SK-N-SH (cell line): Measurements from ENCODE around the gene SAA4. TPM values are rescaled to one million over a fixed set of nuclear protein-coding genes. Genes with fewer than 3 reads are reported as not detected.

ENCODE experiments used
- CTCF ChIA-PET: fragments of 300-600, 350-600 bp; formaldehyde crosslinking; extraction: SDS; loops from one replicate; lab custom pipeline; 2021; lab: Yijun Ruan, JAX
- POLR2A ChIA-PET: fragments of 350-600 bp; sonication (Branson Sonifier 250); formaldehyde crosslinking; extraction: SDS; loops from one replicate; lab custom pipeline; 2020; ENCODE audit warnings: antibody characterized with exemption, inconsistent platforms; lab: Yijun Ruan, JAX
- DNase-seq: peaks from one replicate; pipeline ENCODE4 v3.0.0; 2012
- H2AFZ ChIP-seq: fragments of 200-600 bp; sonication (generic); 2 replicates; pipeline ENCODE4 v1.8.1; 2016; ENCODE audit warnings: antibody characterized with exemption, mild to moderate bottlenecking, low read depth
- H3F3A ChIP-seq: fragments of 200-600 bp; sonication (generic); replicated peaks from 2 replicates; pipeline ENCODE3; 2016; ENCODE audit warnings: antibody characterized with exemption, mild to moderate bottlenecking; ENCODE audit not compliant: insufficient read depth
- H3K27ac ChIP-seq, 2 experiments: fragments of 200-500 bp in 1 of 2; fragments of 200-600 bp in 1 of 2; sonication (Bioruptor generic) in 1 of 2; sonication (generic), shearing (Covaris generic) in 1 of 2; 2 replicates each; pipeline versions ENCODE4 v1.5.1 to v1.6.1; 2014 to 2016; ENCODE audit warnings: low read depth in 2 of 2, inconsistent platforms in 1 of 2, low read length in 1 of 2, mild to moderate bottlenecking in 1 of 2, mixed read lengths in 1 of 2
- H3K27me3 ChIP-seq: fragments of 200-600 bp; sonication (generic), shearing (Covaris generic); 2 replicates; pipeline ENCODE4 v1.6.1; 2016; ENCODE audit warnings: mixed run types; ENCODE audit not compliant: insufficient read depth
- H3K36me3 ChIP-seq, 2 experiments: fragments of 200-500 bp in 1 of 2; fragments of 200-600 bp in 1 of 2; sonication (Bioruptor generic) in 1 of 2; sonication (generic) in 1 of 2; replicated peaks in 1 of 2; 2 replicates each; pipeline versions ENCODE3 to v1.5.1; 2014 to 2016; ENCODE audit warnings: low read length in 1 of 2, mild to moderate bottlenecking in 1 of 2; ENCODE audit not compliant: insufficient read depth in 2 of 2, control insufficient read depth in 1 of 2
- H3K4me1 ChIP-seq, 2 experiments: fragments of 200-500 bp in 1 of 2; fragments of 200-600 bp in 1 of 2; sonication (Bioruptor generic) in 1 of 2; sonication (generic), shearing (Covaris generic) in 1 of 2; 2 replicates each; pipeline versions ENCODE4 v1.5.1 to v1.6.1; 2014 to 2016; ENCODE audit warnings: low read depth in 1 of 2, low read length in 1 of 2, mixed run types in 1 of 2; ENCODE audit not compliant: insufficient read depth in 2 of 2, control insufficient read depth in 1 of 2
- H3K4me2 ChIP-seq: fragments of 200-600 bp; sonication (generic), shearing (Covaris generic); 2 replicates; pipeline ENCODE4 v1.6.1; 2017; ENCODE audit warnings: mixed run types
- H3K4me3 ChIP-seq, 2 experiments: fragments of 200-500 bp in 1 of 2; fragments of 200-600 bp in 1 of 2; sonication (Bioruptor generic) in 1 of 2; sonication (generic), shearing (Covaris generic) in 1 of 2; 2 replicates each; pipeline versions ENCODE4 v1.5.1 to v1.8.1; 2014 to 2016; ENCODE audit warnings: low read depth in 2 of 2, inconsistent platforms in 1 of 2, low read length in 1 of 2, mild to moderate bottlenecking in 1 of 2, mixed read lengths in 1 of 2, moderate library complexity in 1 of 2
- H3K79me2 ChIP-seq: fragments of 200-600 bp; sonication (generic); 2 replicates; pipeline ENCODE4 v1.8.1; 2017; ENCODE audit warnings: mild to moderate bottlenecking; ENCODE audit not compliant: insufficient read depth
- H3K9ac ChIP-seq: fragments of 200-600 bp; sonication (generic); 2 replicates; pipeline ENCODE4 v1.6.1; 2017; ENCODE audit warnings: mixed run types
- H3K9me2 ChIP-seq: fragments of 200-600 bp; sonication (generic); 2 replicates; pipeline ENCODE4 v1.6.1; 2017; ENCODE audit warnings: mixed run types
- H3K9me3 ChIP-seq: fragments of 200-600 bp; sonication (generic); 2 replicates; pipeline ENCODE4 v1.6.1; 2017; ENCODE audit warnings: mixed run types, mild to moderate bottlenecking, moderate library complexity
- H4K20me1 ChIP-seq: fragments of 200-600 bp; sonication (generic); 2 replicates; pipeline ENCODE4 v1.6.1; 2017; ENCODE audit warnings: mild to moderate bottlenecking, mixed run types; ENCODE audit not compliant: insufficient read depth
- CHD2 ChIP-seq: fragments of 150-350 bp; IDR thresholded peaks from 2 replicates; pipeline ENCODE4 v1.6.1; 2018; ENCODE audit warnings: low read length; ENCODE audit not compliant: partially characterized antibody
- ELF1 ChIP-seq: IDR thresholded peaks from 2 replicates; pipeline ENCODE4 v1.4.0; 2012
- EP300 ChIP-seq, 2 experiments: IDR thresholded peaks; 2 replicates each; pipeline versions ENCODE4 v1.4.0 to v1.6.1; 2012; ENCODE audit warnings: borderline replicate concordance in 1 of 2, low read depth in 1 of 2, low read length in 1 of 2
- EZH2phosphoT487 ChIP-seq: fragments of 200-600 bp; sonication (generic); IDR thresholded peaks from 2 replicates; pipeline ENCODE4 v1.6.1; 2017; ENCODE audit warnings: low read depth, mixed run types, mild to moderate bottlenecking, antibody characterized with exemption, moderate library complexity, borderline replicate concordance
- FOXM1 ChIP-seq: IDR thresholded peaks from 2 replicates; pipeline ENCODE4 v1.4.0; 2012; ENCODE audit warnings: low read depth, mild to moderate bottlenecking
- GABPA ChIP-seq: IDR thresholded peaks from 2 replicates; pipeline ENCODE4 v1.4.0; 2012; ENCODE audit warnings: low read depth, mild to moderate bottlenecking
- GATA2 ChIP-seq: sonication (generic); formaldehyde crosslinking; IDR thresholded peaks from 2 replicates; pipeline ENCODE4 v1.5.0; 2020; ENCODE audit warnings: mild to moderate bottlenecking, missing genetic modification reagents
- NFIC ChIP-seq: IDR thresholded peaks from 2 replicates; pipeline ENCODE4 v1.4.0; 2012; ENCODE audit warnings: borderline replicate concordance
- NRF1 ChIP-seq: IDR thresholded peaks from 2 replicates; pipeline ENCODE4 v1.6.1; 2012; ENCODE audit warnings: low read depth, mild to moderate bottlenecking, low read length
- RAD21 ChIP-seq: IDR thresholded peaks from 2 replicates; pipeline ENCODE4 v1.6.1; 2012; ENCODE audit warnings: mild to moderate bottlenecking, low read length
- RCOR1 ChIP-seq: fragments of 150-350 bp; IDR thresholded peaks from 2 replicates; pipeline ENCODE4 v1.6.1; 2017; ENCODE audit warnings: antibody characterized with exemption, low read length
- RFX5 ChIP-seq: IDR thresholded peaks from 2 replicates; pipeline ENCODE4 v1.6.1; 2012; ENCODE audit warnings: mild to moderate bottlenecking, improper control_type of control experiment, low read length
- RXRA ChIP-seq: IDR thresholded peaks from 2 replicates; pipeline ENCODE4 v1.4.0; 2012; ENCODE audit warnings: low read depth, mild to moderate bottlenecking, borderline replicate concordance
- TCF12 ChIP-seq: IDR thresholded peaks from 2 replicates; pipeline ENCODE4 v1.4.0; 2012
- WGBS: methylation state at CpG from one replicate; pipeline ENCODE4 v1.1.6; 2017; ENCODE audit warnings: low lambda C conversion rate; 5-methylcytosine and 5-hydroxymethylcytosine counted together
- polyA plus RNA-seq, 3 experiments: library from polyadenylated mRNA; depleted of rRNA; stranded (reverse); fragments of >200 nt; gene quantifications; 2 replicates each; pipeline ENCODE4 v1.2.3, GENCODE V29; 2012
- TF ChIP-seq, protein P1 (sequence below): IDR thresholded peaks from 2 replicates; pipeline ENCODE4 v1.6.1; 2012; ENCODE audit warnings: mild to moderate bottlenecking, low read depth, low read length, moderate library complexity
- TF ChIP-seq, protein P2 (sequence below): fragments of 200-600 bp; sonication (generic); IDR thresholded peaks from 2 replicates; pipeline ENCODE4 v1.6.1; 2017; ENCODE audit warnings: antibody characterized with exemption, mild to moderate bottlenecking, moderate library complexity

Gene SAA4
- polyA plus RNA-seq, 1 of the 3 experiments (the other 2 are of a cell fraction), result not detected

DNA sequence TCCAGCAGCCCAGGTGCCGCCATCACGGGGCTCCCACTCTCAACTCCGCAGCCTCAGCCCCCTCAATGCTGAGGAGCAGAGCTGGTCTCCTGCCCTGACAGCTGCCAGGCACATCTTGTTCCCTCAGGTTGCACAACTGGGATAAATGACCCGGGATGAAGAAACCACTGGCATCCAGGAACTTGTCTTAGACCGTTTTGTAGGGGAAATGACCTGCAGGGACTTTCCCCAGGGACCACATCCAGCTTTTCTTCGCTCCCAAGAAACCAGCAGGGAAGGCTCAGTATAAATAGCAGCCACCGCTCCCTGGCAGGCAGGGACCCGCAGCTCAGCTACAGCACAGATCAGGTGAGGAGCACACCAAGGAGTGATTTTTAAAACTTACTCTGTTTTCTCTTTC lies 29.3 kb upstream of the SAA4 start, which contains the start of gene SAA1:
SAA1 (plus strand) TSS at position 316 of the 400 bp plus-strand sequence. CDS start 624 bp downstream, outside the sequence.
- 49% methylated on average over 8 of the region's 8 CpGs for WGBS

DNA sequence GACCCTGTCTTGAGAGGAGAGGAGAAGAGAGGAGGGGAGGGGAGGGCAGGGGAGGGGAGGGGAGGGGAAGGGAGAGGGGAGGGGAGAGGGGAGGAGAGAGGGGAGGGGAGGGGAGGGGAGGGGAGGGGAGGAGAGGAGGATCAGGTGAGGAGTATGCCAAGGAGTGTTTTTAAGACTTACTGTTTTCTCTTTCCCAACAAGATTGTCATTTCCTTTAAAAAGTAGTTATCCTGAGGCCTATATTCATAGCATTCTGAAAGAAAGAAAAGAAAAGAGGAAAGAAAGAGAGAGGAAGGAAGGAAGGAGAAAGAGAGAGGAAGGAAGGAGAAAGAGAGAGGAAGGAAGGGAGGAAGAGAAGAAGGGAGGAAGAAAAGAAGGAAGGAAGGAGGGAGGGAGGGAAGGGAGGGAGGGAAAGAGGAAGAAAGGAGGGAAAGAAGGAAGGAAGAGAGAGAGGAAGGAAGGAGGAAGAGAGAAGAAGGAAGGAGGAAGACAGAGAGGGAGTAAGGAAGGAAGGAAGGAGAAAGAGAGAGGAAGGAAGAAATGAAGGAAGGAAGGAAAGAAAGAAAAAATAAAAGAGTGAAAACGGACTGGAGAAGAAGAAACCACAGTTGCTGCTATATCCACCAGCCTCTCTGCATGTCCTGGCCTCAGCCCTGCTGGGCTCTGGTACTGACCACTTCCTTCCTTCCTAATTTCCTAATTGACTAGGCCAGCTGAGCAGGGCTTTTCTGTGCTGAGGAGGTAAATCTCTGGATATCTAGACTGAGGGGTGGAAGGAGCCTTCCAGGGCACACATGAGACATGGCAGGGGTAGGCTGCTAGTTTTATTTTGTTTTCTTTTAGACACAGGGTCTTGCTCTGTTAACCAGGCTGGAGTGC lies 28.3 kb upstream of the SAA4 start:
- Histone ChIP-seq H3K27me3 (no peaks in the 10 kb centered on the region), H3K9me3 (no peaks in the 10 kb centered on the region), H3K4me1 (no peaks in the 10 kb centered on the region), H4K20me1 (no peaks in the 10 kb centered on the region), H3K9me2 (no peaks in the 10 kb centered on the region), H3K4me2 (no peak overlapping the region), H3F3A (no peaks in the 10 kb centered on the region), H3K27ac (no peak overlapping the region), H3K9ac (no peak overlapping the region), H3K36me3 (no peaks in the 10 kb centered on the region), H2AFZ (no peak overlapping the region), H3K4me3 (no peak overlapping the region), H3K79me2 (no peaks in the 10 kb centered on the region)
- ChIA-PET POLR2A (no interaction called here), CTCF (interaction anchor here (0.8 to 1.2 kb wide), 2 partner anchors 21 to 94 kb away, joined by 3 to 4 read pairs (median 4); no protein-coding TSS in a partner anchor)
- no peak for TF ChIP-seq RXRA
- no peak for TF ChIP-seq EZH2phosphoT487
- TF ChIP-seq GABPA, result no peak
- no peak for TF ChIP-seq GATA2 (CRISPR knock-in tag)
- TF ChIP-seq RAD21, result no peak
- TF ChIP-seq FOXM1, result no peak
- TF ChIP-seq, protein P1, sequence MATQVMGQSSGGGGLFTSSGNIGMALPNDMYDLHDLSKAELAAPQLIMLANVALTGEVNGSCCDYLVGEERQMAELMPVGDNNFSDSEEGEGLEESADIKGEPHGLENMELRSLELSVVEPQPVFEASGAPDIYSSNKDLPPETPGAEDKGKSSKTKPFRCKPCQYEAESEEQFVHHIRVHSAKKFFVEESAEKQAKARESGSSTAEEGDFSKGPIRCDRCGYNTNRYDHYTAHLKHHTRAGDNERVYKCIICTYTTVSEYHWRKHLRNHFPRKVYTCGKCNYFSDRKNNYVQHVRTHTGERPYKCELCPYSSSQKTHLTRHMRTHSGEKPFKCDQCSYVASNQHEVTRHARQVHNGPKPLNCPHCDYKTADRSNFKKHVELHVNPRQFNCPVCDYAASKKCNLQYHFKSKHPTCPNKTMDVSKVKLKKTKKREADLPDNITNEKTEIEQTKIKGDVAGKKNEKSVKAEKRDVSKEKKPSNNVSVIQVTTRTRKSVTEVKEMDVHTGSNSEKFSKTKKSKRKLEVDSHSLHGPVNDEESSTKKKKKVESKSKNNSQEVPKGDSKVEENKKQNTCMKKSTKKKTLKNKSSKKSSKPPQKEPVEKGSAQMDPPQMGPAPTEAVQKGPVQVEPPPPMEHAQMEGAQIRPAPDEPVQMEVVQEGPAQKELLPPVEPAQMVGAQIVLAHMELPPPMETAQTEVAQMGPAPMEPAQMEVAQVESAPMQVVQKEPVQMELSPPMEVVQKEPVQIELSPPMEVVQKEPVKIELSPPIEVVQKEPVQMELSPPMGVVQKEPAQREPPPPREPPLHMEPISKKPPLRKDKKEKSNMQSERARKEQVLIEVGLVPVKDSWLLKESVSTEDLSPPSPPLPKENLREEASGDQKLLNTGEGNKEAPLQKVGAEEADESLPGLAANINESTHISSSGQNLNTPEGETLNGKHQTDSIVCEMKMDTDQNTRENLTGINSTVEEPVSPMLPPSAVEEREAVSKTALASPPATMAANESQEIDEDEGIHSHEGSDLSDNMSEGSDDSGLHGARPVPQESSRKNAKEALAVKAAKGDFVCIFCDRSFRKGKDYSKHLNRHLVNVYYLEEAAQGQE, result no peak
- whole genome bisulfite sequencing, result 65% methylated on average over 1 of the region's 1 CpG
- no peak for DNase-seq

More for the DNA sequence above, 29.3 kb upstream of the SAA4 start, which contains the start of gene SAA1:
- no peaks in the 10 kb centered on the region for H3K9me2 ChIP-seq
- TF ChIP-seq TCF12 (no peak), EZH2phosphoT487 (no peak), RFX5 (no peak), ELF1 (no peak), RXRA (no peak), RCOR1 (no peak), NFIC (no peak), EP300 (IDR thresholded peaks at IDR 0.05; ENCODE audit: borderline replicate concordance in 1 of 2, low read depth in 1 of 2, low read length in 1 of 2) (no peak), NRF1 (no peak), CHD2 (no peak)
- TF ChIP-seq, protein P2, sequence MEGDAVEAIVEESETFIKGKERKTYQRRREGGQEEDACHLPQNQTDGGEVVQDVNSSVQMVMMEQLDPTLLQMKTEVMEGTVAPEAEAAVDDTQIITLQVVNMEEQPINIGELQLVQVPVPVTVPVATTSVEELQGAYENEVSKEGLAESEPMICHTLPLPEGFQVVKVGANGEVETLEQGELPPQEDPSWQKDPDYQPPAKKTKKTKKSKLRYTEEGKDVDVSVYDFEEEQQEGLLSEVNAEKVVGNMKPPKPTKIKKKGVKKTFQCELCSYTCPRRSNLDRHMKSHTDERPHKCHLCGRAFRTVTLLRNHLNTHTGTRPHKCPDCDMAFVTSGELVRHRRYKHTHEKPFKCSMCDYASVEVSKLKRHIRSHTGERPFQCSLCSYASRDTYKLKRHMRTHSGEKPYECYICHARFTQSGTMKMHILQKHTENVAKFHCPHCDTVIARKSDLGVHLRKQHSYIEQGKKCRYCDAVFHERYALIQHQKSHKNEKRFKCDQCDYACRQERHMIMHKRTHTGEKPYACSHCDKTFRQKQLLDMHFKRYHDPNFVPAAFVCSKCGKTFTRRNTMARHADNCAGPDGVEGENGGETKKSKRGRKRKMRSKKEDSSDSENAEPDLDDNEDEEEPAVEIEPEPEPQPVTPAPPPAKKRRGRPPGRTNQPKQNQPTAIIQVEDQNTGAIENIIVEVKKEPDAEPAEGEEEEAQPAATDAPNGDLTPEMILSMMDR, result no peak
- no peaks in the 10 kb centered on the region for H4K20me1 ChIP-seq
- no peaks in the 10 kb centered on the region for H3K9me3 ChIP-seq
- CTCF ChIA-PET, result interaction anchor here (0.8 to 1.2 kb wide), 2 partner anchors 22 to 95 kb away, joined by 3 to 4 read pairs; no protein-coding TSS in a partner anchor
- no peak within 1 kb of the TSS for H3K9ac ChIP-seq
- H3K4me3 ChIP-seq, result no peak within 1 kb of the TSS
- H3K27me3 ChIP-seq, result no peaks in the 10 kb centered on the region
- H3K36me3 ChIP-seq, result no peaks in the 10 kb centered on the region
- H3K27ac ChIP-seq, result no peak within 1 kb of the TSS
- POLR2A ChIA-PET, result no interaction called here
- H3F3A ChIP-seq, result no peaks in the 10 kb centered on the region
- no peak for DNase-seq
- H2AFZ ChIP-seq, result no peak within 1 kb of the TSS
- H3K4me2 ChIP-seq, result no peak within 1 kb of the TSS
- no peaks in the 10 kb centered on the region for H3K4me1 ChIP-seq
- H3K79me2 ChIP-seq, result no peaks in the 10 kb centered on the region
